ENCODE results near the gene SORCS1.

Gene SORCS1

DNA sequence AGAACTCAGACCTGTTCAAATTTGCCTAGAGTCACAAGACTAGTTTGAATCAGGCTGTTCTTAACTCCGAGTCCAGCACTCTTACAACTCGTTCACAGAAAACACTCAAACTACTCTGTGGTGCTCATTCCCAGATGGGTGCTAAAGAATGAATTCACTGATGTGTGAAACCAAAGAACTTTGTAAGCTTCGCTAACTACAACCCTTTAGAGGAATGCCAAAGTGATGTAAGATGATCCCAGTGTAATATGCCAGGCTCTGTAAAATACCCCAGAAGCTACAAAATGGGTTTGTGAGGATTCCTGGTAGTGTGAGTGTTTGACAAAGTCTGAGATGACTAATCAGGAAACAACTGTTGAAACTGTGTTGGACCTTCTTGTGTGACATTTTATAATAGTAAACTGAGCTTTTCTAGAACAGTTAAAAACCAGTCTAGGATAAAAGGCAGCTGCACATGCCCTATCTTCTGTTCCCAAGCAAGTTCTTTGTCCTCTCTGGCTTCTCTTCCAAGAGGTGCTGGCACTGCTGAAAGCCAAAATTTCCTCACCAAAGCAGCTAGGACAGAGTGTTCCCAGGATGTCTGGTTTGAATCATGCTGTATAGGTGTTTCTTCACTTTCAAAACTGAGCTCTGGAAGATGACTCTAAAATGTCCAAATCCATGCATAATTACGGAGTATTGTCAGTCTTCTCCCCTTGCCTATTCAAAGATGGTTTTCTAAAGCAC is 527.6 kb downstream of the SORCS1 start:
- no peak for DNase-seq

DNA sequence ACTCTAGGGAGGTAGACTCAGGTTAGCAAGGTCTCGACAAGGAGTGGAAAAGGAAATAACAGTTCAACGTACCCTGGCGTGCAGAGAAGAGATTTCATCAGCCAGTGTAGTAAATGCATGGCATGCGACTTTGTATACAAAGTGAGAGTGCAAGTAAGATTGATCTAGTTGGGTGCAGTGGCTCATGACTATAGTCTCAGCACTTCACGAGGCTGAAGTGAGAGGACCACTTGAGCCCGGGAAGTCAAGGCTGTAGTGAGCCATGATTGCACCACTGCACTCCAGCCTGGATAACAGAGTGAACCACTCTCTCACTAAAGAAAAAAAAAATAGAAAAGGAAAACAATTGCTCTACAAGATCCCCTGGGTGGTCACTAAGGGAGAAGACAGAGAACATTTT is 528.6 kb downstream of the SORCS1 start:
- no peak for DNase-seq

DNA sequence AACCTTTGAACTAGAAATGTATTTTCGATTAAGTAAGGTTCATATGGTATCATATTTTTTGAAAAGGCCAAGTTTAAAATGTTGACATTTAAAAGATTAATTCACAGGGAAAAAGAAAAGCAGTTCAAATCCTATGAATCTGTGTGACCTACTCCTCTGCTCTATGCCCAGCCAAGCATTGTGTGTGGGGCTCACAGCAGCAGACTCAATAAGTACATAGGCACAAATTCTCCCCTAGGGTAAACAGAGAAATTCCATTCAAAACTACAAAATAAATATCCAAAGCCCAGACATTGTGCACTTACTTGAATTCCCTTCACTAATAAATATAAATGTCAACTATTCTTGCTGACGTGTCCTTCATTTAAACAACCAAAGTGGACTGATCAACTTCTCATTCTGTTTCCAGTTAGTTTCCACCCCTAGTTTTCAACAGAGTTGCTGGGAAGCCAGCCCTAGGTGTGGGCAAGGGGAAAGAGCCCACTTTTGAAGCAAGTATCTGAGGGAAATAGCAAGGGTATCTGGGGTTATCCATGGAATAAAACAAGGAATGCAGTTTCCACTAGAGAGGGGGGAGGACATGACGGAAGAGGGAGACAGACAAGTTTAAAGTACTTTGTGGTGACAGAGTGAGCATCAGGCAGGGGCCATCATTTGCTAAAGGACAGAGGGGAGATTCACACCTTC is 533.3 kb downstream of the SORCS1 start:
- DNase-seq: no peak

DNA sequence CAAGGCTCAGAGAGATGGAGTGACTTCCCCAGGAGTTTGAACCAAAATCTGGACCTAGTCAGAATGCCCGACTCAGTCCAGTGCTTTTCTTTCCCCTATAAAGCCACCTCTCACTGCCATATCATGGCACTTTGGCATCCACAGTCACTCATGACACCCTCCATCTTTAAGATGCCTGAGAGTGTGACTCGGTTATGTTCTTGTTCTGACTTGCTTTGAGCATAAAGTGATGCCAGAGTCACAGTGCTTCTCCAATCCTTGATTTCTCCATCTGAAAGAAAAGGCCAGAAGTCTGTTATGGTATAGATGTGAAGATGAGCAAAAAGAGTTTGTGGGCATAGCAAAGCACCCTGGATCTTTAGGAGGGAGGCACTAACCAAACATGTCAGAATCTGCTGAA is 538.1 kb downstream of the SORCS1 start:
- no peak for DNase-seq

DNA sequence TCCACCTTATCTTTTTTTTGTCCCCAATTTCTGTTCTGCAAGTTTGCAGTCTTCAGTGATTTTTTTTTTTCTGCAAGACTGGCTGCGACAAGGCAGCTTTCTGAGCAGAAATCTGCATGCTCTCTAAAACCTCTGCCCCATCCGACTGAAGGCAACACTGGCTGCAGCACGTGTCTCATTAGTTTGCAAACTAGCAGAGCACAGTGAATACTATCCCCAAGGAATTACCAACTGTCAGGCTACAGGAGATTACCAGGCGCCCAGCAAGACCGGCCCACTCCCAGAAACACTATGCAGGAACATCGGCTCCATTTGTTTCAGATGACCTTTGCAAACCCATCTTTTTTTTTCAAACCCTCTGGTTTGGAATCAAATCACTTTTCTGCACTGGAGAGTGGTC is 538.8 kb downstream of the SORCS1 start:
- DNase-seq: no peak

DNA sequence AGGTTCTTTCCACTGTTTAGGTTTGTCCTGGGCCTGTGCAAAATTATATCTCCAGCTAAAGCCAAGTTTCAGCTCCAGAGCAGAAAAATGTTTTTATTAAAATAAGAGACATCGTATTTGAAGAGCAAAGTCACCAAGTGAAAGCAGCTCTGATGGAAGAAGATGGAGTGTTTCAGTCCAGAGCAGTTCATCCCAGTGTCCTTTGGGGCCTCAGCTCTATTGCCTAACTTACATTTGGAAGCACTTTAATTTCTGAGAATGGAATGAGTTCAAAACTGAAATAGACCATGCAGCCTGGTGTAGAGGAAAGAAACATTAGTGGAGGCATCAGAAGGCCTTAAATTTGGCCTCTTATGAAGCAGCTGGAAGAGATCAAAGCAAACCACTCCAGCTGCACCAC is 545.2 kb downstream of the SORCS1 start:
- no peak for DNase-seq

DNA sequence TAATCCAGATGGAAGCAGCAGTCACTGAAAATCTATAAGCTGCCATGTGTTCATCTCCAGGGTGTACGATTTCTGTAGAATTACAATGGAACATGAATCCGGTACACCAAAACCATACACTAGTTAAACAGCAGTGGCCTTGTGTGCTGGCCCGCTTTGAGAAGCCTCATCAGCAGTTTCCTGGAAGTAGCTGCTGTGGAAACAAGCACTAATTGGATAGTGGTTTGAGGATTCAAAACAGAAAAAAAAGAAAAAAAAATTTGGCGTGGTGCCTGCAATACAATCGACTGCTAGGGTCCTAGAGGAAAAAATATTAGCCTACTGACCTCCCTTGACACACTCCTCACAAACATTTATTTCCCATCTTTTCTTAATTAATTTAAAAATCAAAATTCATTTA is 545.9 kb downstream of the SORCS1 start:
- no peak for DNase-seq

DNA sequence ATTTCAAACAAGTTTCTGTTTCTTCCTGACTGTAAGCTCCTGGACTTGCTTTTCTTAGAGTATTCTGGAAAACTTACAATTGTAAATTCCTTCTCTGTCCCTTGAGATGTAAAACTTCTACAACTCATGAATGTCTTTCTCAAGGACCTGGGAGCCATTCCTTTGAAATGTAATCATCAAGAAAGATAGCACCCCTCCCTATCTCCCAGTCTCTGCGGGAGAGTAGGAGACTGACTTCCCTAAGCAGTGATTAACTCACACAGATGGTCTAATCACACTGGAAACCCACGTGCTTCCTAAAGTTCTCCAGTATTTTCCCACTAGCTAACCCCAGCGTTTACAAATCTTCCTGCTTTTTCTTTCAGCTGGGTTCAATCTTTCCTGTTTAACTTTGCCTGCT is 549.4 kb downstream of the SORCS1 start:
- DNase-seq: no peak

DNA sequence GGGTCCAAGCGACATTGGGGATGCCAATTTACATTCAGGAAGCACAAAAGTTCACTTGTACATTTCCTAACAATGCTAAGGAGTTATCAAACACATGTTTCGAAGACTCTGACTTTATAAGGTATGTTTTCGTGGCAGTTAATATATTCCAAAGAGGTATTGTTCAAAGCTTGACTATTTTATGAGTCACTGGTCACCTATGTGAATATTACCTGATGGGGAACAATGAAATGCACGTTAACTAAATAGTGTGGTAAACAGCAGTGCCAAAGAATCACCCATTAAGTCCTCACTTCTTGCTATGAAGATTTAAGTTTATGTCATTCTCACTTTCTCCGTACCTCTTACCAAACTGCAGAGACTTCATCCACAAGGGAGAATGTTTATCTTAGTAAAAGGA is 550.2 kb downstream of the SORCS1 start:
- DNase-seq: no peak

DNA sequence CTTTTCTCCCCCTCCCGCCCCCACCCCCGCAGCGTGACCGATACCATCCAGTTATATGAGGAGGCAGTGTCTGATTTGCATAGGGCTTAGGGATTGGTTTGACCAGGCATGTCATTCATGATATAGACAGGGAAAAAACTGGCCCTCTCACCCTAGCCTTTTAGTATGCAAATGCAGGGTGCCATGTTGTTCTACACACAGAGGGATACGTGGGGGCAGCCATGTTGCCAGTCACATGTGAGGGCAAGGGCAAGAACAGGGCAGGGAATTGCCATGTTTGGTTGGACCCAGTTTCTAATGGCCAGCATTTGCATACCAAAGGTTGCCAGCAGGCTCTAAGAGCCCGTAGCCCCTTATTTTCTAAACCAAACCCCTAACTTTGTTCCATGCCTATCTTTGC is 552.1 kb downstream of the SORCS1 start:
- DNase-seq: no peak

DNA sequence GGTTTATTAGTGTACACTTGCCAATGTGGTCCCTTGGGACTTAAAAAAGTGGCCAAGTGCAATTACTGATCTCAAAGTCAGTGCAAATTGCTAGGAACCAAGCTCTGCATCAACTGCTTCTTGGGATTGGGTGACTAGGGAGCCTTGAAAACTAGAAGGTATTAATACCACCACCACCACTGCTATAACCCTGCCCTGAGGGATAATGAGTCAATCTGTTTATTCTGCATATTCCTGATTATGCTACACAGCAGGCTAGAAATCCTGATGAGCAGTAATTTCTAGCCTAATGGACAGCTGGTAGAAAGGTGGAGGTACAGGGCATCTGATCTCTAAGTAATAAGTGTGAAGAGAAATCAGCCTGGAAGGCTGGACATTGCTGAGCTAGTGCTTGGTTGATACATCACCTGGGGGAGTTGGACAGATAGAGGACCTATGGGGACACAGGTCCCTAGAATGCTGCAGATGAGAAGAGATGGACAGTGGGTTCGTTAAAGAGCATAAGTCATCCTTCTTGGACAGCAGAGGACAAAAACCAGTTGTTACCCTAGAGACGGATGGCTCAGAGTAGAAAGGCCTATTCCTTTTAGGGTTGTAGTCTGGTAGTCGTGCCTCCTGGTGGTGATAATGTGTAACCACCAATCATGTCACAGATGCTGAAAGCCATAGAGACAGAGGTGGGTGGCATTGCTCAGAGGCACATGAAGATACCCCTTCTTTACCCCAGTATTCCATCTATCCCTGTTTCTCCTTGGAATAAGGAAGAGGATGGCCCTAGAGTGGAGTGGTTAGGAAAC is 554.8 kb downstream of the SORCS1 start:
- DNase-seq: peak; percentile 6

DNA sequence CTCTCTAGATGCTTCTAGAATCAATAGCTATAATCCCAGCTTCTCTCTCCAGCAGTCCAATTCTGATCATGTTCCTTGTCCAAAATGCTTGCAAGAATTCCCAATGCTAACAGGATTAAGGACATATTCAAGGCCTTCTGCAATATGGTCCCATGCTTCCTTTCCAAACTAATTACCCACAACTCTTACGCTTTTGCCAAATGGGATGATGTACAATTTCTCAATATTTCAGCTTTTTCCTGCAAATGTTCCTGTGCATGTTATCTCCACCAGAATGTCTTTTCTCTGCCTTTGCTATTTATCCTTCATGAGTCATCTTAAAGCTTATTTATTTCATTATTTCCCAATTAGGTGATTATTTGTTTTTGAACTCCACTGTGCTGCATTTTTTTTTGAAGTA is 556.4 kb downstream of the SORCS1 start:
- DNase-seq: no peak

DNA sequence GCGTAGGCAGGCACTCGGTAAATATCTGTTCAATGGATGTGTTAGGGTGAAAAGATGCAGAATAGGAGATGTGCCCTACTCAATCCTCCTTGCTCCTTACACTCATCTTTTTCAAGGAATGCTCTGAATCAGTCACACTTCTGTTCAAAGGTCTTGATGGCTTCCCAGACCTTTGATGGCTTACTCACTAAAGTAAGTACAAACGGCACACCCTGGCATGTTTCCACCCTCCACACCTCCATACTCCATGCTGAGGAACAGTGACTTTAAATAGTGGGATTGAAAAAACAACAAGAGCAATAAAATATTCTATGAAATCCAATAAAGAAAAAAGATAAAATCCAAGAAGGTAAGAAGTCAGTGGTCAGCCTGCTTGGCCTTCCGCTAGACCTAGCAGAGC is 569.2 kb downstream of the SORCS1 start:
- DNase-seq: no peak

DNA sequence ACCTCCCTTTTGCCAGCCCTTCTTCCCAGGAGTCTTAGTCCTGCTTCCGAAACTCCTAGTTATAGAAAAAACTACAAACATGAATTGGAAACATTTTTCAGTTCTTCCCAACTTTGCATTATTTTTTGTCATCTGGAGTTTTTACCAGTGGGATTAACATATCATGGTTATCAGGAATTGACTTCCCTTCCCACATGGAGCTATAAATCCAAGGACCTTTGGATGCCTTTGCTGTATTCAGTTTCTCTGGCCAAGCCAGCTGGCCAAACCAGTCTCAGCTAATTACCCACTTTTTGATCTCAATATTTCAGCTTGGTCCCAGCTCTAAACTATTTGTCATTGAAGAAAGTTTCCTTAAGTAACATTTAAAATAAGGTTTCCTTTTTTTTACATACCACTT is 570.6 kb downstream of the SORCS1 start:
- no peak for DNase-seq

DNA sequence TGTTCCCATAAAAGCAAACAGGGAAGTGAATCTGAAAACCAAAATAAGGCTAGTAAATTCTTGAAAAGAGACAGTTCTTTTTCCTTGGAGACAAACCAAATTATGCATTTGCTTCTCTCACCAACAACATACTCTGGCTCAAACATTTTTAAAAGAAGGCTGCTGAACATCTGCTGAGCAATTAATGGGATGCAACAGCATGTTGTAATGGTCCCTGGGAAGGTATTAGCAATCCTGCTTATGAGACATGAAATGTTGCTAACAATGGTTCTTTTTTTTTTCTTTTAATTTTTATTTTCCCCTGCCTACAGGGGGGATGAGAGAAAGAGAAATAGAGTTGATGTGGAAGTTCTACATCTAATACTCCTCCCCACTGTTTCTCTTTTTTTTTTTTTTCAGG is 572.1 kb downstream of the SORCS1 start:
- DNase-seq: no peak

DNA sequence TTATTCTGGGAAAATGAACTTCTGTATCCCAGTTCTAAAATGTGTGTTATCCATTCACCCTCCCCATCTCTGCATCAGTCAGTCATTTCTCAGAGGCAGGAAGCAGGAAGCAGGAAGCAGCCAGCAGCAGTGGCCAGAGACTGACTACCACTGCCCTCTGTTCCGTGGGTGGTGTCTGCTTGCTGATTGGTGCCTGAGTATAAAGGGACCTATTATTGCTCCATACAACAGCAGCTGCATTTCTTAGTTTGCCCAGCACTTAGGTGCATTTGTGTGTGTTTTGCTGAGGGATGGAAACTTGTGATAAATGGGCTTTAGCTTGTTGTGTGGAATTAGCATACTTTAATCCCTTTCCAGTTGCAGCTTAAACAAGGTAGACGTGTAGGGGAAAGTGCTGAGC is 582.2 kb downstream of the SORCS1 start:
- peak; percentile 28 for DNase-seq

DNA sequence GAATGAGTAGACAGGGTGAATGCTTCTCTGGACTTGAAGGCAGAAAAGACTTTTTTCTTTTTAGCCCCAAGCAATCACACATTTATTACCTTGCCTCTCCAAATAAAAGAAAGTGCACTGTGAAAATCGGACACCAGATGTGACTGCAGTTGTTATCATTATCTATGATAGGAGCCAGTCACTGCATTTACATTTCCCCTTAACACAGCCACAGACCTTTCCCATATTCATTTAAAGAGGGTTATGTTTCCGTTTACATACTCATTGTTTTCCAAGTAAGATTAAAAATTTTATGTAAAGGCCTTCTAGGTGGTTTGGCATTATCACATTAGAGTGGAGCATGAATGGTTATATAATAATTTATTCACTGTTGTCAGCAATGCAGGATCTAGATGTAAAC is 586.8 kb downstream of the SORCS1 start:
- DNase-seq: no peak

DNA sequence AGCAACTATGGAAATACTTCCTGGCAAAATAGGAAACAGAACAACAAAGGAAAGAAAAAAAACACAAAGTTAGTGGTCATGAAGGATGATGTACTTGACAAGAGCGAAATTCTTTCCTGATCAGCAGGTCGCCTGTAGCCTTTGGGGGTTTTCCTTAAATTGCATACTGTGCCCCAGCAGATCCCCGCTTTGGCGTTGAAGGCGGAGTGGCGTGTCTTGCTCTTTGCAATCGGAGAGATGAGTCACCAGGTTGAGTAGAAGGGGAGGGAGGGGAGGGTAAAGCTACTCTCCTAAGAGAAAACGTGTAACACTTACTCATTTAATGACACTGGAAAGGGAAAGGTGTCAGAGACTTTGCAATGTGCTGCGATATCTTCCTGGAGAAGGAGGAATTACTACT is 587.2 kb downstream of the SORCS1 start:
- peak; percentile 44 for DNase-seq

DNA sequence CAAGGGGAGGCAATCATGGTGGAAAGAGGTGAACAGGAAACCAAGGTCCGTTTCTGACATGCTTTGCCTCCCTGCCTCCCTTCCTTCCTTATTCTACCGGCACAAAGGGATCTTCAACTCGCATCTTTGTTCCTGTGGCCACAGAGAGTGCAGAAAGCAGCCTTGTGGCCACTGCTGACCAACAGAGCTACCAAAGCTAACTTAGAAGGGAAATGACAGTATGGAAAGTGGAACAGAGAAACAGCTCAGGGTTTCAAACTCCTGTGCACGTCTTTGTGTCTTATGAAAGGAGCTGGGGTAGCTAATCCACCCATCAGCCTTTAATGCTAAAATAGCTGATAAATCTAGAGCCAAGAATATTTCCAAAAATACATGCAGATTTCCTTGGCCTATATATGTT is 588.0 kb downstream of the SORCS1 start:
- DNase-seq: peak; percentile 75

DNA sequence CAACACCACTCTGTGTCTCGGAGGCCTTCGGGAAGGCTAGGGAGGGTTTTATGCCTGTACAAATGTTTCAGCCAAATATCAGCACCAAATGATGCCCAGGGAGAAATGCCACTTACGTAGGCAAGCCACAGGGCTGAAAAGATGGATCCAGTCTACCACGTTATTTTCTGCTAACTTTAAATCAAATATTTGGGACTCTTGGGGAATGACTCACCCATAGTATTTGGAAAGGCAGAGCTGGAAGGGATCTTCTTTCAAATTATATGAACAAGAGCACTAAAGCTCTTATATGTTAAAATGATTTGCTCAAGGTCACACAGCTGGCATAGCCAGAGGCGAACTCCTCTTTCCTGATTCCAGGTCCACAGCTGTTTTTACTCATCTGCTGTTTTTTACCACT is 591.4 kb downstream of the SORCS1 start:
- DNase-seq: no peak

DNA sequence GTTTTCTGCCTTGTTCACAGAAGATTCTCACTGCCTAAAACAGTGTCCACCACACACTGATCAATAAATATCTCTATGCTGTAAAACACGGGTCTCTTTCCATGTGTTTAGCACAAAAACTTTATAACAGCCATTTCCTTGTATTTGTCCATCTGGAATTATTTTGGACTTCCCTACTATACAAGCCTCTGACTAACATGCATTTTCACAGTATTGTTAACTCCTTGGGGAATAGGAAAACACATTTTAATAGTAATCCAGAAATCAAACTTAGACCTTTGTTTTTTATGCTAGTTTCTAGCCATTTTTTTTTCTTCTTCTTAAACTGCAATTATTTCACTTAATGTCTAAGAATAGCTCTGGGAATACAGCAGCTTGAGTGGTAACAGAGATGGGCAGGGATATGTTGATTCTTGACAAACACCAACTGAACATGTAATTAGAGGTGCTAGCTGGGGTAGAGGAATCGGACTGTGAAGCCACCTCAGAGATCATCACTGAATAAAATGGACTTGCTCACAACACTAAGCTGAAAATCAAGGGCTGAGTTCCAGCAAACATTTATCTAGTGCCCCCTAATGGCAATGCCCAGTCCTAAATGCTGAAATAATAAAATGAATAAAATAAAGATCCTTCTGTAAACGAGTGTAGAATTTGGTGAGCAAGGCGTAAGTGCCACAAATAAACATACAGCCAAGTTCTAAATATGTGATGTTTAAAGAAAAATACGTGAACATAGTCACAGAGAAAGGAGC is 593.1 kb downstream of the SORCS1 start:
- DNase-seq: no peak

DNA sequence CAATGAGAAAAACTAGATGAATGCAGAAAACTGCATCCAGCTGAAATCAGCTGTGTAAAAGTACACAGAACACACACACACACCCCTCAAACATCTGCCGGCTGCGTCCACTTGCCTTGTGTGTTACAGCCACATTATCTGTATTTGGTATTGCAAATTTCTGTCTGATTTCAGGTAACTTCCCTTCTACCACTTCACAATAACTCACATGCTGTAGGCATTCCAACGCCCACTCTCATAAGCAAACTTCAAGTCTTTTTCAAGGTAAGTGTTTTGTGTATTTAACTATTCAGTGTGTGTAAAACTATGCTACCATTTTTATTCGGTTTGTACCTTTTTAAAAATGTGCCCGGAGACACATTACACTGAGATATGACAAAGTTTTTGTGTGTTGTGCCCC is 594.2 kb downstream of the SORCS1 start:
- no peak for DNase-seq

DNA sequence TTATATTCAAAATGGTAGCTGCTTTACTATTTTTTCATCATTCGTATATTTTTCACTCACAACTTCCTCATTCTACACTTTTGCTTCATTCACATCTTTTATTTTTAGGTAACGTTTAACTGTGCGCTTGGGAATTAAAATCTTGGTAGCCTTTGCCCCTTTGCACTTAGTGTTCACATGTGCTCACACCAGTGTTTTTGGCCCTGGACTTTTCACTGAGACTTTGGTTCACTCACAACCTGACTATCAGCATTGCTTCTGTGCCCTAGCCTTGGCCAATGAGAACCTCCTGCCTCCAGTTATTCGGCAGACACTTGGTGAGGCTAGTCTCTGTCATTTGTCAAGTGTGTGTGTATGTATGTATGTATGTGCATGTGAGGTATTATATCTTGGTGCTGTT is 596.9 kb downstream of the SORCS1 start:
- no peak for DNase-seq

Data from MV-4-11 (cell line).